Astrocyte (in vitro differentiated cells and primary cell): Measurements from ENCODE around the gene SLC44A3. TPM values are rescaled to one million over a fixed set of nuclear protein-coding genes. Genes with fewer than 3 reads are reported as not detected.
A peak's percentile ranks its signal among the peaks of the same experiment; 100 is the strongest.

Experiments
- DNase-seq: peaks from one replicate; pipeline ENCODE4 v3.0.0-alpha.2; 2010; ENCODE audit warnings: low read depth
- FAIRE-seq: peaks from 2 replicates; lab custom pipeline; 2011; peaks lifted over from hg19 to GRCh38; lab: Jason Lieb, UNC
- H2AFZ ChIP-seq: 2 replicates; pipeline ENCODE4 v1.6.0; 2012; ENCODE audit warnings: low read depth, low read length, inconsistent platforms
- H3K27ac ChIP-seq: 2 replicates; pipeline ENCODE4 v1.5.1; 2011; ENCODE audit warnings: low read depth, low read length, inconsistent platforms
- H3K27me3 ChIP-seq: 2 replicates; pipeline ENCODE4 v1.6.0; 2011; ENCODE audit warnings: low read length, inconsistent platforms; ENCODE audit not compliant: insufficient read depth
- H3K36me3 ChIP-seq: 2 replicates; pipeline ENCODE4 v1.5.1; 2011; ENCODE audit warnings: low read length, inconsistent platforms; ENCODE audit not compliant: insufficient read depth
- H3K4me1 ChIP-seq: 2 replicates; pipeline ENCODE4 v1.5.1; 2011; ENCODE audit warnings: low read length, inconsistent platforms; ENCODE audit not compliant: insufficient read depth
- H3K4me2 ChIP-seq: 2 replicates; pipeline ENCODE4 v1.6.0; 2012; ENCODE audit warnings: low read length, inconsistent platforms
- H3K4me3 ChIP-seq: 2 replicates; pipeline ENCODE4 v1.5.1; 2011; ENCODE audit warnings: low read depth, mild to moderate bottlenecking, low read length, inconsistent platforms; ENCODE audit not compliant: insufficient read depth
- H3K79me2 ChIP-seq: 2 replicates; pipeline ENCODE4 v1.6.0; 2012; ENCODE audit warnings: mild to moderate bottlenecking, low read length, inconsistent platforms; ENCODE audit not compliant: insufficient read depth
- H3K9ac ChIP-seq: 2 replicates; pipeline ENCODE4 v1.6.0; 2012; ENCODE audit warnings: mild to moderate bottlenecking, low read length, inconsistent platforms
- H3K9me3 ChIP-seq: 2 replicates; pipeline ENCODE4 v1.5.1; 2012; ENCODE audit warnings: low read depth, mild to moderate bottlenecking, low read length, inconsistent platforms; ENCODE audit not compliant: insufficient read depth
- H4K20me1 ChIP-seq: 2 replicates; pipeline ENCODE4 v1.6.0; 2012; ENCODE audit warnings: low read length, inconsistent platforms; ENCODE audit not compliant: insufficient read depth
- H3K27ac Mint-ChIP-seq: one replicate; pipeline ENCODE4 v1.8.0; 2021; ENCODE audit warnings: mild to moderate bottlenecking, mixed read lengths; ENCODE audit not compliant: unreplicated experiment
- H3K27me3 Mint-ChIP-seq: one replicate; pipeline ENCODE4 v1.8.0; 2021; ENCODE audit warnings: low read depth, mixed read lengths; ENCODE audit not compliant: unreplicated experiment
- H3K36me3 Mint-ChIP-seq: one replicate; pipeline ENCODE4 v1.8.0; 2021; ENCODE audit warnings: low read depth, mixed read lengths; ENCODE audit not compliant: unreplicated experiment
- H3K4me1 Mint-ChIP-seq: one replicate; pipeline ENCODE4 v1.8.0; 2021; ENCODE audit warnings: low read depth, mixed read lengths; ENCODE audit not compliant: unreplicated experiment
- H3K4me3 Mint-ChIP-seq: one replicate; pipeline ENCODE4 v1.8.0; 2021; ENCODE audit warnings: mild to moderate bottlenecking, moderate library complexity, mixed read lengths; ENCODE audit not compliant: unreplicated experiment
- H3K9me3 Mint-ChIP-seq: one replicate; pipeline ENCODE4 v1.8.0; 2021; ENCODE audit warnings: mild to moderate bottlenecking, mixed read lengths; ENCODE audit not compliant: unreplicated experiment
- EZH2 ChIP-seq: IDR thresholded peaks from 2 replicates; pipeline ENCODE4 v1.6.1; 2012; ENCODE audit warnings: mild to moderate bottlenecking, low read length, inconsistent platforms; ENCODE audit not compliant: insufficient read depth
- total RNA-seq: library from RNA; stranded (reverse); gene quantifications from 2 replicates; pipeline ENCODE4 v1.2.1, GENCODE V29; 2021
- TF ChIP-seq, protein P1 (sequence below): IDR thresholded peaks from 2 replicates; pipeline ENCODE4 v1.5.1; 2011; ENCODE audit warnings: low read depth, mild to moderate bottlenecking, inconsistent platforms, low read length, moderate library complexity; ENCODE audit not compliant: insufficient read depth

The SLC44A3 gene
- total RNA-seq, 1 donor from 2014 or later, result 3.7 TPM

- DNase-seq (peak; percentile 38), FAIRE-seq (no peak)
- H3K9me3 Mint-ChIP-seq, result no peaks in the 10 kb centered on the region
- peaks cover 25% of the 10 kb centered on the region for H3K4me1 ChIP-seq
- H3K36me3 ChIP-seq, result no peaks in the 10 kb centered on the region
- peak overlapping the region; percentile 83 for H3K27ac Mint-ChIP-seq
- no peak overlapping the region for H3K27ac ChIP-seq
- no peaks in the 10 kb centered on the region for H3K9me3 ChIP-seq
- H3K4me1 Mint-ChIP-seq, result peaks cover 31% of the 10 kb centered on the region
- no peak overlapping the region for H3K4me3 ChIP-seq
- H3K4me2 ChIP-seq, result peak overlapping the region; percentile 56
- peak overlapping the region; percentile 24 for H3K4me3 Mint-ChIP-seq
- H3K27me3 Mint-ChIP-seq, result no peaks in the 10 kb centered on the region
- no peaks in the 10 kb centered on the region for H3K79me2 ChIP-seq
- peaks cover 3% of the 10 kb centered on the region for H3K27me3 ChIP-seq
- H2AFZ ChIP-seq, result peak overlapping the region; percentile 41
- H3K36me3 Mint-ChIP-seq, result no peaks in the 10 kb centered on the region
- TF ChIP-seq EZH2, result no peak
- TF ChIP-seq, protein P1, sequence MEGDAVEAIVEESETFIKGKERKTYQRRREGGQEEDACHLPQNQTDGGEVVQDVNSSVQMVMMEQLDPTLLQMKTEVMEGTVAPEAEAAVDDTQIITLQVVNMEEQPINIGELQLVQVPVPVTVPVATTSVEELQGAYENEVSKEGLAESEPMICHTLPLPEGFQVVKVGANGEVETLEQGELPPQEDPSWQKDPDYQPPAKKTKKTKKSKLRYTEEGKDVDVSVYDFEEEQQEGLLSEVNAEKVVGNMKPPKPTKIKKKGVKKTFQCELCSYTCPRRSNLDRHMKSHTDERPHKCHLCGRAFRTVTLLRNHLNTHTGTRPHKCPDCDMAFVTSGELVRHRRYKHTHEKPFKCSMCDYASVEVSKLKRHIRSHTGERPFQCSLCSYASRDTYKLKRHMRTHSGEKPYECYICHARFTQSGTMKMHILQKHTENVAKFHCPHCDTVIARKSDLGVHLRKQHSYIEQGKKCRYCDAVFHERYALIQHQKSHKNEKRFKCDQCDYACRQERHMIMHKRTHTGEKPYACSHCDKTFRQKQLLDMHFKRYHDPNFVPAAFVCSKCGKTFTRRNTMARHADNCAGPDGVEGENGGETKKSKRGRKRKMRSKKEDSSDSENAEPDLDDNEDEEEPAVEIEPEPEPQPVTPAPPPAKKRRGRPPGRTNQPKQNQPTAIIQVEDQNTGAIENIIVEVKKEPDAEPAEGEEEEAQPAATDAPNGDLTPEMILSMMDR, result no peak
- H3K9ac ChIP-seq, result no peak overlapping the region
- no peaks in the 10 kb centered on the region for H4K20me1 ChIP-seq
Observed at GRCh38 chr1:94806441-94806871, 13.7 kb upstream of the SLC44A3 start.

DNA sequence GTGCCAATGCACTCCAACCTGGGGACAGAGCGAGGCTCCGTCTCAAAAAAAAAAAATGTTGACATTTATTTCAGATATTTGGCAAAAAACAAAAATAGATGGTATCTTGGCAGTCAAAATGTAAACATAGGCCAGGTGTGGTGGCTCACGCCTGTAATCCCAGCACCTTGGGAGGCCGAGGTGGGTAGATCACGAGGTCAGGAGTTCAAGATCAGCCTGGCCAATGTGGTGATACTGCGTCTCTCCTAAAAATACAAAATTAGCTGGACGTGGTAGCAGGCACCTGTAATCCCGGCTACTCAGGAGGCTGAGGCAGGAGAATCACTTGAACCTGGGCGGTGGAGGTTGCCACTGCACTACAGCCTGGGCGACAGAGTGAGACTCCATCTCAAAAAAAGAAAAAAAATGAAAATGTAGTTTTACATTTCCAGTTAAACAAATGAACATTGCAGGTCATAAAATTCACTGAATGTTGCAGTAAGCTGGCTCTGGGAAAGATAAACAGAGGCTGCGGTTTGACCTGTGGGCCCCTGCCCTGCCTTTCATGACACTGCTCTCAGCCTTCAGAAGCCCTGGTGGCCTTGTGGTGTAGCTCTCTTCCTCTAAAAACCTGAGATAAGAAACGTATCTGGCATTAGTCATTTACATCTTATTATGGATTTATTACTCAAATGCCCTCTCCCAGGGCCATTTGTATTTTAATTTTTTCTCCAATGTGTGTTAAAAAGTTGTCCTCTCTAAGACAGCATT lies 12.2 kb upstream of the SLC44A3 start:
- Mint-ChIP-seq H3K4me3 (no peak overlapping the region), H3K36me3 (peaks cover 5% of the 10 kb centered on the region), H3K4me1 (peaks cover 22% of the 10 kb centered on the region), H3K27me3 (no peaks in the 10 kb centered on the region), H3K27ac (no peak overlapping the region), H3K9me3 (peaks cover 5% of the 10 kb centered on the region)
- DNase-seq, result no peak
- Histone ChIP-seq H3K4me2 (no peak overlapping the region), H3K9me3 (no peaks in the 10 kb centered on the region), H3K9ac (no peak overlapping the region), H3K4me3 (no peak overlapping the region), H3K27me3 (peaks cover 3% of the 10 kb centered on the region), H3K4me1 (peaks cover 14% of the 10 kb centered on the region), H3K36me3 (no peaks in the 10 kb centered on the region), H2AFZ (no peak overlapping the region), H4K20me1 (no peaks in the 10 kb centered on the region), H3K27ac (no peak overlapping the region), H3K79me2 (no peaks in the 10 kb centered on the region)
- FAIRE-seq, result no peak
- no peak for TF ChIP-seq EZH2
- TF ChIP-seq, protein P1, result no peak

- Histone ChIP-seq H3K4me2 (no peak overlapping the region), H2AFZ (no peak overlapping the region), H3K9ac (no peak overlapping the region), H3K9me3 (no peaks in the 10 kb centered on the region), H4K20me1 (no peaks in the 10 kb centered on the region), H3K27ac (no peak overlapping the region), H3K79me2 (no peaks in the 10 kb centered on the region), H3K36me3 (no peaks in the 10 kb centered on the region), H3K4me1 (peaks cover 9% of the 10 kb centered on the region), H3K27me3 (peaks cover 3% of the 10 kb centered on the region), H3K4me3 (no peak overlapping the region)
- Mint-ChIP-seq H3K4me3 (no peak overlapping the region), H3K4me1 (peaks cover 17% of the 10 kb centered on the region), H3K27me3 (no peaks in the 10 kb centered on the region), H3K27ac (no peak overlapping the region), H3K36me3 (peaks cover 7% of the 10 kb centered on the region), H3K9me3 (peaks cover 5% of the 10 kb centered on the region)
- TF ChIP-seq, protein P1, result no peak
- TF ChIP-seq EZH2, result no peak
- no peak for FAIRE-seq
- no peak for DNase-seq
Observed at GRCh38 chr1:94808669-94809068, 11.5 kb upstream of the SLC44A3 start.
